Ovary (tissue), 9 donors: ENCODE measurements around the gene MSI2. TPM values are rescaled to one million over a fixed set of nuclear protein-coding genes. Genes with fewer than 3 reads are reported as not detected.

Source experiments
- DNase-seq, 5 donors: peaks; one replicate each; pipeline ENCODE4 v3.0.0-alpha.2; 2019 to 2020
- H3K27ac ChIP-seq, 2 donors: fragments of 200-600 bp; one replicate each; pipeline versions ENCODE4 v1.5.1 to v1.8.0; 2019 to 2022
- H3K27me3 ChIP-seq: fragments of 200-600 bp; one replicate; pipeline ENCODE4 v1.8.0; 2022
- H3K36me3 ChIP-seq: fragments of 200-600 bp; sonication (generic); one replicate; pipeline ENCODE4 v1.5.1; 2019
- H3K4me1 ChIP-seq: one replicate; pipeline ENCODE4 v1.8.1; 2013; ENCODE audit warnings: mild to moderate bottlenecking, moderate library complexity; ENCODE audit not compliant: insufficient read depth
- H3K4me3 ChIP-seq: fragments of 200-600 bp; sonication (generic); one replicate; pipeline ENCODE4 v1.5.1; 2017
- H3K9me3 ChIP-seq, 2 donors: fragments of 200-600 bp in 1 of 2; sonication (generic) in 1 of 2; one replicate each; pipeline versions ENCODE4 v1.5.1 to v1.8.1; 2013 to 2019; ENCODE audit warnings: mild to moderate bottlenecking in 1 of 2, moderate library complexity in 1 of 2
- EP300 ChIP-seq: sonication (generic); formaldehyde crosslinking; IDR thresholded peaks from one replicate; pipeline ENCODE4 v1.6.1; 2017; ENCODE audit warnings: antibody characterized with exemption
- POLR2A ChIP-seq: fragments of 450-650 bp; IDR thresholded peaks from one replicate; pipeline ENCODE4 v1.6.1; 2017; ENCODE audit warnings: antibody characterized with exemption, mild to moderate bottlenecking, moderate library complexity
- WGBS, 3 donors: extraction: QIAGEN DNeasy Blood & Tissue Kit in 1 of 3; methylation state at CpG; one replicate each; pipeline versions ENCODE4 v1.1.5 to v1.1.7; 2013 to 2017; 5-methylcytosine and 5-hydroxymethylcytosine counted together
- intact Hi-C, 4 donors: fragments of 100-400 bp; cut with DNase I; formaldehyde crosslinking; loops; one replicate each; pipeline versions ENCODE4 v1.11.0 to v1.15.1; 2022 to 2023
- polyA plus RNA-seq, 2 donors: library from polyadenylated mRNA; stranded (reverse); fragments of 200-250 nt in 1 of 2; fragments of 350-450 nt in 1 of 2; fragmentation: Illumina TruSeq in 1 of 2; extraction: RNeasy Lipid Tissue Mini Kit (QIAGEN cat#74804) in 1 of 2; gene quantifications; one replicate each; pipeline ENCODE4 v1.2.3, GENCODE V29; 2013 to 2014
- total RNA-seq, 7 donors: library from RNA; depleted of rRNA in 2 of 7; stranded (reverse); fragments of >200 nt in 2 of 7; fragmentation: NEBNext Ultra II Directional in 3 of 7; extraction: Animal tissue kit (Norgen Biotek cat#: 25700) in 3 of 7; gene quantifications; one replicate each; pipeline versions ENCODE4 v1.1.0 to v1.2.4, GENCODE V29; 2016 to 2023
- TF ChIP-seq, protein P1 (sequence below), 3 donors: fragments of 450-650 bp in 2 of 3; fragments of 200-600 bp in 1 of 3; IDR thresholded peaks; one replicate each; pipeline versions ENCODE4 v1.5.1 to v1.8.0; 2016 to 2022; ENCODE audit warnings: antibody characterized with exemption in 3 of 3, mild to moderate bottlenecking in 1 of 3
- donor health status: DM: no; HTN: no; CAD: no; lungs with moderate emphysema.
- donor health status: DM: no; HTN: no; CAD: no.
- donor health status: Bipolar disorder and iron deficiency.
- donor health status: DM: yes; HTN: yes; CAD: no.
- donor health status: DM: no; HTN: no; CAD: no.
- donor health status: DM: yes; HTN: yes; CAD: no.

MSI2 gene
- total and polyA plus RNA-seq, 9 donors = 43.1 to 199 (median 120) TPM

DNA sequence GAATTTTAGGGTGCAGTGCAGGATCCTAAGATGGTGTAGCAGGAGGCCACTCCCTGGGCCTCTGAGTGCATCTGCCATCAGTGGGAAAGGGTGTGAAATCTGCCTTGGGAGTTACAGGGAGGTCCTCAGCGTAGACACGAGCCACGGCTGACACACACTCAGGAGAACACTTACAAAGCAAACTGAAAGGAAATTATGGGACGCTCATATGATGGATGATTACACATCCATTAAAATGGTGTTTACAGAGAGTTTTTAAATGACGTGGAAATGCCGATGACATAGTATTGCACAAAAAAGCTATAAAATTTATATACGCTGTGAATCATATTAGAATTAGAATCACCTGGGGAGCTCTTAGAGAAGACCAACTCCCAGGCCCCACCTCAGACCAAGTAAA, 313.5 kb downstream of the MSI2 start:
- H3K4me1 ChIP-seq = peaks cover 4% of the 10 kb centered on the region
- DNase-seq = no peak
- H3K27ac ChIP-seq = no peak overlapping the region
- H3K4me3 ChIP-seq = no peak overlapping the region
- intact Hi-C loops = loop anchor here in 1 of 4 donors (5.0 kb wide), 1 partner anchor 1072 kb away; no protein-coding TSS in a partner anchor
- WGBS, 3 donors = 93 to 98% (median 97%) methylated on average over 7 of the region's 7 CpGs
- no peak for TF ChIP-seq EP300
- TF ChIP-seq, protein P1, sequence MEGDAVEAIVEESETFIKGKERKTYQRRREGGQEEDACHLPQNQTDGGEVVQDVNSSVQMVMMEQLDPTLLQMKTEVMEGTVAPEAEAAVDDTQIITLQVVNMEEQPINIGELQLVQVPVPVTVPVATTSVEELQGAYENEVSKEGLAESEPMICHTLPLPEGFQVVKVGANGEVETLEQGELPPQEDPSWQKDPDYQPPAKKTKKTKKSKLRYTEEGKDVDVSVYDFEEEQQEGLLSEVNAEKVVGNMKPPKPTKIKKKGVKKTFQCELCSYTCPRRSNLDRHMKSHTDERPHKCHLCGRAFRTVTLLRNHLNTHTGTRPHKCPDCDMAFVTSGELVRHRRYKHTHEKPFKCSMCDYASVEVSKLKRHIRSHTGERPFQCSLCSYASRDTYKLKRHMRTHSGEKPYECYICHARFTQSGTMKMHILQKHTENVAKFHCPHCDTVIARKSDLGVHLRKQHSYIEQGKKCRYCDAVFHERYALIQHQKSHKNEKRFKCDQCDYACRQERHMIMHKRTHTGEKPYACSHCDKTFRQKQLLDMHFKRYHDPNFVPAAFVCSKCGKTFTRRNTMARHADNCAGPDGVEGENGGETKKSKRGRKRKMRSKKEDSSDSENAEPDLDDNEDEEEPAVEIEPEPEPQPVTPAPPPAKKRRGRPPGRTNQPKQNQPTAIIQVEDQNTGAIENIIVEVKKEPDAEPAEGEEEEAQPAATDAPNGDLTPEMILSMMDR (IDR thresholded peaks at IDR 0.05) = no peak
- no peak for TF ChIP-seq POLR2A
- H3K36me3 ChIP-seq = no peaks in the 10 kb centered on the region
- H3K27me3 ChIP-seq = no peaks in the 10 kb centered on the region
- H3K9me3 ChIP-seq = no peaks in the 10 kb centered on the region

GRCh38 chr17:57570724-57571344, 314.5 kb downstream of the MSI2 start:
- H3K4me1 ChIP-seq = peaks cover 4% of the 10 kb centered on the region
- intact Hi-C loops = no loop called here
- no peak overlapping the region for H3K4me3 ChIP-seq
- H3K27ac ChIP-seq = no peak overlapping the region
- no peak for DNase-seq
- H3K27me3 ChIP-seq = no peaks in the 10 kb centered on the region
- 66 to 71% (median 67%) methylated on average over 10 of the region's 10 CpGs for WGBS, 3 donors
- no peaks in the 10 kb centered on the region for H3K9me3 ChIP-seq
- TF ChIP-seq, protein P1 (IDR thresholded peaks at IDR 0.05) = no peak
- TF ChIP-seq POLR2A (no peak), EP300 (no peak)
- H3K36me3 ChIP-seq = no peaks in the 10 kb centered on the region

DNA sequence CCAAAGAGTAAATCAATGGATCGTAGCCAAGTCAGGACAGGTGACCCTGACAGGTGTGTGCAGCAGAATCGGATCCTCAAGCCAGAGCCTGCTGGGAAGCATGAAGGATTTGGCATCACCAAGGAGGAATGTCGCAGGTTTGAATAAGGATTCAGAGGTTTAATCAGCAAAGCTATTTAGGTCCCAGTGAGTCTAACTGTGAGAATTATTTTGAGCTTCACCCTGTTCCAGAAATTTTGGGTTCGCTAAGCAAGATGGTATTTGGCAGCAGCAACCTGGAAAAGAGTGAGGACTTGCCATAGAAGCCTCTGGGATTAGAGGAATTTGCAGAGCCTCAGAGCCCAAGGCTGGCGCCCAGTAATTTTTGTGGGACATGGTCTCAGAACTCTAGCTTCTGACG, 315.7 kb downstream of the MSI2 start:
- no peaks in the 10 kb centered on the region for H3K36me3 ChIP-seq
- no peak for DNase-seq
- no peaks in the 10 kb centered on the region for H3K9me3 ChIP-seq
- H3K27me3 ChIP-seq = no peaks in the 10 kb centered on the region
- TF ChIP-seq POLR2A = no peak
- intact Hi-C loops = no loop called here
- no peak overlapping the region for H3K27ac ChIP-seq
- WGBS, 3 donors = 87 to 91% (median 90%) methylated on average over 6 of the region's 6 CpGs
- H3K4me3 ChIP-seq = no peak overlapping the region
- peaks cover 4% of the 10 kb centered on the region for H3K4me1 ChIP-seq

DNA sequence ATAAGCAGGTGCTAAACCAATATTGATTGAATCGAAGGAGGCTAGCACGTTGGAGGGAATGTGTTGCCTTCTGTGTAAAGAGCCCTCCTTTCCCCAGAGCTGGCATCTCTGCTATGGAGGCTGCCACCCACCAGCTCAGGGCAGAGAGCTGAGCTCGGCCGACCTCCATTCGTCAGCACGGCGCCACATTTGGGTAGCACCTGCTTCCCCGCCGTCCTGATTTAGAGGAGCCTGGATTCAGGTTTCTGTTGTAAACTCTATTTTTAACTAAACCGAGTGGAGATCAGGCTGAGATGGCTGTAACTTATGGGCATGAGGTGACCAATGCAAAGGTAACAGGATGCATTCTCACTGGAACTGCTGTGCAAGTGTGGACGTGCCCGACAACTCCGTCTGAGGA, 316.3 kb downstream of the MSI2 start:
- no peaks in the 10 kb centered on the region for H3K27me3 ChIP-seq
- H3K27ac ChIP-seq = no peak overlapping the region
- no peaks in the 10 kb centered on the region for H3K36me3 ChIP-seq
- H3K9me3 ChIP-seq = no peaks in the 10 kb centered on the region
- H3K4me1 ChIP-seq = peaks cover 6% of the 10 kb centered on the region
- WGBS, 3 donors = 91 to 96% (median 93%) methylated on average over 13 of the region's 13 CpGs
- DNase-seq = no peak
- intact Hi-C loops = no loop called here
- H3K4me3 ChIP-seq = no peak overlapping the region
- TF ChIP-seq, protein P1 (IDR thresholded peaks at IDR 0.05) = no peak
- TF ChIP-seq EP300 (no peak), POLR2A (no peak)

DNA sequence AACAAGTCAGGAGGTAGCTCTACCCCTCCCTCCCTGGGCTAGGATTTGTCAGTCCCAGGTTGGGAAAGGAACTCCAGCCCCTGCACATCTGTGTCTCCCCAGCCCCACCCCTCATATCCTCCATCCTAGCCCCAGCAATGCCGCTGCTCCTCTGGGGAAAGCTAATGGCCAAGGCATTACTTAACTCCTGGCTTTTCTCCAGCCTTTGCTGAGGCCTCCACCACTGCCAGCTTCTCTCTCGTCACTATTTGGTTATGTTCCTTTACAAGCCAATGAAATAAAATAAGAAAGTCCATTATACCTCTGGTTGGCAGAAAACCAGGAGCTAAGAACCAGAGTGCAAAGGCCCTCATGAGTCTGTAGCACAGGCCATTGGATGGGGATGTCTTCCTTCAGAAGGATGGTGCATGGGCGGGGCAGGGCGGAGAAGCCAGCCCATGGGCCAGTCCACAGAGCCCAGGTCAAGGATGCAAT, 317.8 kb downstream of the MSI2 start:
- DNase-seq = peak in 1 of 5 donors; percentile 71
- no peak overlapping the region for H3K27ac ChIP-seq

More for the DNA sequence above, 317.8 kb downstream of the MSI2 start:
- H3K9me3 ChIP-seq = no peaks in the 10 kb centered on the region
- no peaks in the 10 kb centered on the region for H3K27me3 ChIP-seq
- TF ChIP-seq EP300 (no peak), POLR2A (no peak)
- TF ChIP-seq, protein P1 (IDR thresholded peaks at IDR 0.05) = no peak
- 67 to 77% (median 69%) methylated on average over 4 of the region's 4 CpGs for WGBS, 3 donors
- H3K4me1 ChIP-seq = peaks cover 9% of the 10 kb centered on the region
- H3K36me3 ChIP-seq = no peaks in the 10 kb centered on the region
- intact Hi-C loops = no loop called here
- no peak overlapping the region for H3K4me3 ChIP-seq
